Endodermal cell (in vitro differentiated cells): ENCODE measurements around the gene TACC2. TPM values are rescaled to one million over a fixed set of nuclear protein-coding genes. Genes with fewer than 3 reads are reported as not detected.

Experiments used
- DNase-seq: peaks from one replicate; pipeline ENCODE4 v3.0.0-alpha.2; 2017
- H3K27ac ChIP-seq: 2 replicates; pipeline ENCODE4 v1.5.1; 2013; ENCODE audit warnings: mild to moderate bottlenecking, low read depth, low read length, moderate library complexity
- H3K27me3 ChIP-seq: 2 replicates; pipeline ENCODE4 v1.6.1; 2013; ENCODE audit warnings: mild to moderate bottlenecking, low read length, moderate library complexity; ENCODE audit not compliant: insufficient read depth, control insufficient read depth, poor library complexity, severe bottlenecking
- H3K36me3 ChIP-seq: 2 replicates; pipeline ENCODE4 v1.7.0; 2013; ENCODE audit warnings: mild to moderate bottlenecking, low read length, moderate library complexity; ENCODE audit not compliant: control insufficient read depth, insufficient read depth
- H3K4me1 ChIP-seq: one replicate; pipeline ENCODE4 v1.7.0; 2013; ENCODE audit warnings: low read length; ENCODE audit not compliant: control insufficient read depth, insufficient read depth
- H3K4me3 ChIP-seq: 2 replicates; pipeline ENCODE4 v1.5.1; 2013; ENCODE audit warnings: mild to moderate bottlenecking, low read length, moderate library complexity
- H3K9ac ChIP-seq: 2 replicates; pipeline ENCODE4 v1.6.1; 2013; ENCODE audit warnings: mild to moderate bottlenecking, low read length, moderate library complexity; ENCODE audit not compliant: poor library complexity, severe bottlenecking; ENCODE audit errors: extremely low read depth
- H3K9me3 ChIP-seq: 2 replicates; pipeline ENCODE4 v1.6.1; 2013; ENCODE audit warnings: mild to moderate bottlenecking, low read length, moderate library complexity; ENCODE audit not compliant: control insufficient read depth
- H3K27ac Mint-ChIP-seq: 2 replicates; pipeline ENCODE4 v1.8.0; 2020; ENCODE audit warnings: mixed read lengths
- H3K27me3 Mint-ChIP-seq: 2 replicates; pipeline ENCODE4 v1.8.0; 2021; ENCODE audit warnings: mild to moderate bottlenecking, mixed read lengths; ENCODE audit not compliant: insufficient read depth
- H3K36me3 Mint-ChIP-seq: 2 replicates; pipeline ENCODE4 v1.8.0; 2020; ENCODE audit warnings: low read depth, mixed read lengths
- H3K4me1 Mint-ChIP-seq: 2 replicates; pipeline ENCODE4 v1.8.0; 2020; ENCODE audit warnings: mixed read lengths
- H3K4me3 Mint-ChIP-seq: 2 replicates; pipeline ENCODE4 v1.8.0; 2020; ENCODE audit warnings: mild to moderate bottlenecking, moderate library complexity, mixed read lengths
- H3K9me3 Mint-ChIP-seq: 2 replicates; pipeline ENCODE4 v1.8.0; 2020; ENCODE audit warnings: mild to moderate bottlenecking, mixed read lengths
- CTCF ChIP-seq: fragments of 200-600 bp; sonication (generic); conservative IDR thresholded peaks from 2 replicates; pipeline ENCODE4 v1.5.0; 2021; ENCODE audit warnings: antibody characterized with exemption, mild to moderate bottlenecking
- WGBS, 2 experiments: methylation state at CpG; one replicate each; pipeline versions ENCODE4 v1.1.5 to v1.1.7; 2013; ENCODE audit warnings: missing lambda C conversion rate in 2 of 2, mixed read lengths in 1 of 2; ENCODE audit not compliant: insufficient coverage in 1 of 2, insufficient read length in 1 of 2; 5-methylcytosine and 5-hydroxymethylcytosine counted together
- total RNA-seq, 2 donors: library from RNA; stranded (reverse); fragmentation: NEBNext Ultra II Directional in 1 of 2; extraction: Animal tissue kit (Norgen Biotek cat#: 25700) in 1 of 2; gene quantifications; 2 replicates in 1 of 2; 3 replicates in 1 of 2; pipeline ENCODE4 v1.2.1, GENCODE V29; 2021

TACC2 gene
- total RNA-seq, 2 donors from 2014 or later = 24.5 to 34.1 TPM

GRCh38 chr10:122280156-122280555, 291.2 kb downstream of the TACC2 start:
- Mint-ChIP-seq H3K27me3 (peaks cover 4% of the 10 kb centered on the region), H3K27ac (no peak overlapping the region), H3K4me3 (no peak overlapping the region), H3K36me3 (no peaks in the 10 kb centered on the region), H3K9me3 (no peaks in the 10 kb centered on the region), H3K4me1 (peaks cover 7% of the 10 kb centered on the region)
- Histone ChIP-seq H3K36me3 (no peaks in the 10 kb centered on the region), H3K9me3 (no peaks in the 10 kb centered on the region), H3K9ac (no peak overlapping the region), H3K27me3 (no peaks in the 10 kb centered on the region), H3K4me1 (no peaks in the 10 kb centered on the region), H3K27ac (no peak overlapping the region), H3K4me3 (no peak overlapping the region)
- WGBS, 2 experiments = 79 to 87% methylated on average over 5 to 6 of the region's 7 CpGs
- TF ChIP-seq CTCF = no peak
- DNase-seq = no peak

- Histone ChIP-seq H3K36me3 (no peaks in the 10 kb centered on the region), H3K27me3 (no peaks in the 10 kb centered on the region), H3K4me1 (no peaks in the 10 kb centered on the region), H3K9ac (no peak overlapping the region), H3K4me3 (no peak overlapping the region), H3K27ac (no peak overlapping the region), H3K9me3 (no peaks in the 10 kb centered on the region)
- peaks cover 7% of the 10 kb centered on the region for H3K4me1 Mint-ChIP-seq
- no peaks in the 10 kb centered on the region for H3K36me3 Mint-ChIP-seq
- no peak for TF ChIP-seq CTCF
- H3K27ac Mint-ChIP-seq = no peak overlapping the region
- no peak for DNase-seq
- H3K27me3 Mint-ChIP-seq = peaks cover 4% of the 10 kb centered on the region
- H3K9me3 Mint-ChIP-seq = no peaks in the 10 kb centered on the region
- H3K4me3 Mint-ChIP-seq = no peak overlapping the region
- 93 to 100% methylated on average over 3 to 7 of the region's 7 CpGs for WGBS, 2 experiments
Observed at GRCh38 chr10:122281018-122281626, 292.2 kb downstream of the TACC2 start.

- Mint-ChIP-seq H3K27ac (no peak overlapping the region), H3K27me3 (peaks cover 4% of the 10 kb centered on the region), H3K4me1 (peaks cover 9% of the 10 kb centered on the region), H3K4me3 (no peak overlapping the region), H3K36me3 (no peaks in the 10 kb centered on the region), H3K9me3 (no peaks in the 10 kb centered on the region)
- Histone ChIP-seq H3K9ac (no peak overlapping the region), H3K27ac (no peak overlapping the region), H3K4me1 (no peaks in the 10 kb centered on the region), H3K9me3 (no peaks in the 10 kb centered on the region), H3K36me3 (no peaks in the 10 kb centered on the region), H3K4me3 (no peak overlapping the region), H3K27me3 (no peaks in the 10 kb centered on the region)
- 95 to 100% methylated on average over 7 to 8 of the region's 8 CpGs for WGBS, 2 experiments
- TF ChIP-seq CTCF = no peak
- DNase-seq = no peak
Observed at GRCh38 chr10:122281751-122282150, 292.8 kb downstream of the TACC2 start.
